Testis (tissue), 2 donors: ENCODE measurements around the gene GPR75.

Experiments used
- CTCF ChIP-seq, 3 experiments: fragments of 450-650 bp in 2 of 3; fragments of 200-600 bp in 1 of 3; sonication (generic) in 1 of 3; IDR thresholded peaks; one replicate each; pipeline ENCODE4 v1.5.1; 2016 to 2019; ENCODE audit warnings: antibody characterized with exemption in 3 of 3, mild to moderate bottlenecking in 2 of 3, moderate library complexity in 1 of 3
- POLR2A ChIP-seq: fragments of 450-650 bp; IDR thresholded peaks from one replicate; pipeline ENCODE4 v1.6.1; 2017; ENCODE audit warnings: antibody characterized with exemption, mild to moderate bottlenecking, moderate library complexity

GRCh38 chr2:53842891-53843290 lies 16.9 kb downstream of the GPR75 start:
- TF ChIP-seq POLR2A (no peak), CTCF (IDR thresholded peaks at IDR 0.05) (no peak)
